HT1080 (cell line): ENCODE measurements around the gene PYGO1. TPM values are rescaled to one million over a fixed set of nuclear protein-coding genes. Genes with fewer than 3 reads are reported as not detected.

Source experiments
- DNase-seq: peaks from one replicate; pipeline ENCODE4 v3.0.0-alpha.2; 2015; ENCODE audit warnings: low read depth
- total RNA-seq: library from RNA; depleted of rRNA; stranded (reverse); fragments of >200 nt; shearing (Covaris generic); gene quantifications from 2 replicates; pipeline ENCODE4 v1.2.3, GENCODE V29; 2014

Gene PYGO1
- total RNA-seq, 1 experiment from 2014 or later: 5.0 TPM

GRCh38 chr15:55573224-55573623, 14.9 kb downstream of the PYGO1 start:
- no peak for DNase-seq

GRCh38 chr15:55564347-55565145, 23.6 kb downstream of the PYGO1 start:
- no peak for DNase-seq

- no peak for DNase-seq
Measured at GRCh38 chr15:55562601-55563000, 25.5 kb downstream of the PYGO1 start.

- no peak for DNase-seq
Measured at GRCh38 chr15:55555089-55555488, 33.1 kb downstream of the PYGO1 start.

- DNase-seq: peak; percentile 10
Measured at GRCh38 chr15:55552926-55553325, 35.2 kb downstream of the PYGO1 start.

GRCh38 chr15:55552451-55552850, 35.7 kb downstream of the PYGO1 start:
- no peak for DNase-seq

- no peak for DNase-seq
Measured at GRCh38 chr15:55549305-55549704, 38.8 kb downstream of the PYGO1 start.

- DNase-seq: peak; percentile 60
Measured at GRCh38 chr15:55546718-55547117, 41.4 kb downstream of the PYGO1 start.

- no peak for DNase-seq
Measured at GRCh38 chr15:55535436-55535835, 52.7 kb downstream of the PYGO1 start.

GRCh38 chr15:55532944-55533343, 55.2 kb downstream of the PYGO1 start:
- DNase-seq: no peak

- peak; percentile 31 for DNase-seq
Measured at GRCh38 chr15:55530861-55531313, 57.3 kb downstream of the PYGO1 start.

GRCh38 chr15:55528812-55529211, 59.3 kb downstream of the PYGO1 start:
- DNase-seq: no peak

GRCh38 chr15:55527150-55527549, 61.0 kb downstream of the PYGO1 start:
- no peak for DNase-seq

- DNase-seq: peak; percentile 47
Measured at GRCh38 chr15:55526559-55527036, 61.5 kb downstream of the PYGO1 start.

- no peak for DNase-seq
Measured at GRCh38 chr15:55522742-55523450, 65.2 kb downstream of the PYGO1 start.

- no peak for DNase-seq
Measured at GRCh38 chr15:55518641-55519040, 69.5 kb downstream of the PYGO1 start.

- no peak for DNase-seq
Measured at GRCh38 chr15:55518009-55518408, 70.1 kb downstream of the PYGO1 start.

- no peak for DNase-seq
Measured at GRCh38 chr15:55515991-55516776, 72.0 kb downstream of the PYGO1 start.

- DNase-seq: no peak
Measured at GRCh38 chr15:55515491-55515890, 72.7 kb downstream of the PYGO1 start.

GRCh38 chr15:55514414-55514850, 73.7 kb downstream of the PYGO1 start:
- DNase-seq: no peak

- DNase-seq: peak; percentile 9
Measured at GRCh38 chr15:55513621-55514413, 74.3 kb downstream of the PYGO1 start.
